Activated gamma-delta T cell treated with anti-CD3 and anti-CD28 coated beads, Interleukin-2, amount 50 U/mL, for 16 hours (primary cell): ENCODE results near the gene CLASP1.
"Not testable (repeated sequence)": the region's sequence is repeated elsewhere in the genome, so short reads cannot be mapped to it uniquely, and the experiment has no call there.

ENCODE experiments used
- DNase-seq: peaks from one replicate; pipeline ENCODE4 v3.0.0-alpha.2; 2020; ENCODE audit warnings: low read depth

Gene CLASP1

DNA sequence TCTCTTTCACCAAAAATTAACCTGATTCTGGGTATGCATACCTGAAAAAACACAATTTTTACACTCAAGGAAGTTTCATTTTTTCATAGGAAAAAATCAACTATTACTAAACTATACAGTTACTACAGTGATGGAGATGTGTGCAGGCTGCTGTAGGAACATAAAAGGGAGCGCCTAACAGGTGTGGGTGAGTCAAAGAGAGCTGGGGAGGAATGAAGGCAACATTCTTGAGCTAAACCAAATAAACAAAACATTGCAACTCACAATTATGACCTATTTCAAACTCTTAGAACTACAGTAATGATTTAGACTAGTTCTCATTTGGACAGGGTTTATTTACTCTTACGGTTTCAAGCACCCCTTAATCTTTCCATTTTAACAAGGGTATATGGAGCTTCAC, 13.4 kb upstream of the CLASP1 start:
- no peak for DNase-seq

GRCh38 chr2:121659933-121660332, 10.7 kb upstream of the CLASP1 start:
- DNase-seq, result no peak

GRCh38 chr2:121658393-121658792, 9.1 kb upstream of the CLASP1 start:
- not testable (repeated sequence) for DNase-seq

GRCh38 chr2:121653035-121653434, 3.8 kb upstream of the CLASP1 start:
- DNase-seq, result no peak

- DNase-seq, result peak; percentile 3
These were observed 1.2 kb upstream of the CLASP1 start for GRCh38 chr2:121650315-121650930.

- peak; percentile 96 for DNase-seq
These were observed 493 bp upstream of the CLASP1 start for GRCh38 chr2:121649596-121650314.

DNA sequence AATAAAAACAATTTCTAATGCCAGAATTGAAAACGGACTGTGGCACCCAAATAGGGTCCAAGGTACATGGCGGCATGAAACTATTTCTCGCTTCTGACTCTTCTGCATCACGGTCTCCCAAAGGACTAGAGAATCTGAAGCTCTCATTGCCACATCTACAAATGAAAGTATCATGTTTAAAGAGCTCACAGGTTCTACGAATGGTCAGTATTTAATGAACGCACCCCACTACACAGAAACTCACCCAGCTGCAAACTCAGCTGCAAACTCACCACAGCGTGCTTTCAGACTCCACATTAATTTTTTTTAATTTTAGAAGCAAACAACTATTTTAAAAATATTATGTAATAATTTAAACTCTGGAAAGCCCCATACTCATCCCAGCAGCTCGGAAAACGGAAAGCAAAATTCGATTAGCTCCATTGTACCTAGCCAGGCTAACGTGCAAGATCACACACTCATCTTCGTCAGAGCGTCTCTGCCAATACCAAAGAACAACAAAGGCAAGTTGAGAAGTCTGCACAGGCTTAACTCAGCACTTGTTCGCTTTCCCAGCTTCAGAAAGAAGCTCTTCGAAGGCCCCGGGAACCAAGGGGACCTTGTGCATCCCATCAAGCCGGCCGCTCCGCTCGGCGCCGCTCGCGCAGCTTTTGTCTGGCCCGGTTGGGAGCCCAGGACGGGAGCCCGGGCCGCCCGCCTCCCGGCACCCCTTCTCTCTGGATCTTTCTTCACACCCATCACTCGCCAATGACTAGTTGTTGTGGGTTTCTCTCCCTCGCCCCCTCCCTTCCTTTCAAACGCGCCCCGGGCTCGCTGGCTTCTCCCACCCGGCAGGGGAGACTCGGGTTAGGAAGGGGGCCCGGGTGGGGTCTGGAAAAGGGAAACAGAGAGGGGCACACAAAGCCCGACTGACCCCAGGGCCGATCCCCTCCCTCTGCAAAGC, 785 bp downstream of the CLASP1 start:
- peak; percentile 20 for DNase-seq

DNA sequence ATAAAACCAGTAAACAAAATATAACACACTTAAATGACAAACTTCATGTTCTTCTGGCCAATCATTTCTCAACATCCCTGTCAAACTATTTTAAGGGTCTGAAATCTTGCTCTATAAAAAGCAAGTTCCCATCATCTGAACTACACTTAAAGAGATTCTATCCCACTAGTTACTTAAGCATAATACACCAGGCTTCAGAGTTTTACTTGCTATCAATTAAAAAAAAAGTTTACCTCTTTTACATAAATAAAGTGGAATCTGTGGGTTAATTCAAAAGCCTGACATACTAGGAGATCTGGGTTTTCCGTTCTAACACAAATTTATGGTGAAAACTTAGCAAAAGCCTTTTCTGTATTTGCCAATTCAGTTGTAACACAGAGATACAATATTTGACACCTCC, 1.9 kb downstream of the CLASP1 start:
- no peak for DNase-seq

GRCh38 chr2:121644715-121645114, 4.5 kb downstream of the CLASP1 start:
- DNase-seq, result no peak

GRCh38 chr2:121643877-121644276, 5.4 kb downstream of the CLASP1 start:
- no peak for DNase-seq

GRCh38 chr2:121640380-121641316, 8.6 kb downstream of the CLASP1 start:
- DNase-seq, result no peak

DNA sequence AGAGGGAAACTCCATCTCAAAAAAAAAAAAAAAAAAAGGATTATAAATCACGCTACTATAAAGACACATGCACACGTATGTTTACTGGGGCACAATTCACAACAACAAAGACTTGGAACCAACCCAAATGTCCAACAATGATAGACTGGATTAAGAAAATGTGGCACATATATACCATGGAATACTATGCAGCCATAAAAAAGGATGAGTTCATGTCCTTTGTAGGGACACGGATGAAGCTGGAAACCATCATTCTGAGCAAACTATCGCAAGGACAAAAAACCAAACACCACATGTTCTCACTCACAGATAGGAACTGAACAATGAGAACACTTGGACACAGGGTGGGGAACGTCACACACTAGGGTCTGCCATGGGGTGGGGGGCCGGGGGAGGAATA, 9.4 kb downstream of the CLASP1 start:
- not testable (repeated sequence) for DNase-seq

- DNase-seq, result no peak
These were observed 10.9 kb downstream of the CLASP1 start for GRCh38 chr2:121638333-121638732.

- no peak for DNase-seq
These were observed 13.9 kb downstream of the CLASP1 start for GRCh38 chr2:121635371-121635770.

- DNase-seq, result no peak
These were observed 14.6 kb downstream of the CLASP1 start for GRCh38 chr2:121634354-121635307.

DNA sequence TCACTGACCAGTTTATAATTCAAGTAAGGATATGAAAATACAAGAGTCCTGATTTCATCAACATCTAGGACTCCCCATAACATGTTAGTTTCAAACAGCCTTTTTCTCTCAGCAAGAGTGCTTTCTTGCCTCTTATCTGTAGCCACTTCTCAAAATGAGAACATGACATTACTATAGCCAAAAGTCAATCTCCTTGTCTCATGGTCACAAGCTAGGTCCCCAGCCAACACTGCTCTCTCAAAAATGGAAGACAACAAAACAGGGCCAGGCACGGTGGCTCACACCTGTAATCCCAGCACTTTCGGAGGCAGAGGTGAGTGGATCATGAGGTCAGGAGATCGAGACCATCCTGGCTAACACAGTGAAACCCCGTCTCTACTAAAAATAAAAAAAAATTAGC, 15.8 kb downstream of the CLASP1 start:
- DNase-seq, result no peak

- no peak for DNase-seq
These were observed 21.7 kb downstream of the CLASP1 start for GRCh38 chr2:121627525-121628050.

- DNase-seq, result no peak
These were observed 22.3 kb downstream of the CLASP1 start for GRCh38 chr2:121626777-121627524.

- DNase-seq, result no peak
These were observed 23.3 kb downstream of the CLASP1 start for GRCh38 chr2:121625953-121626352.
